Kidney epithelial cell (primary cell): ENCODE data around the gene SIGLEC12. TPM values are rescaled to one million over a fixed set of nuclear protein-coding genes. Genes with fewer than 3 reads are reported as not detected.
"Not testable (repeated sequence)": the region's sequence is repeated elsewhere in the genome, so short reads cannot be mapped to it uniquely, and the experiment has no call there.

Experiments used
- DNase-seq: peaks from one replicate; pipeline ENCODE4 v3.0.0-alpha.2; 2010; ENCODE audit warnings: low read depth
- H3K27me3 ChIP-seq: 2 replicates; pipeline ENCODE4 v1.6.0; 2011; ENCODE audit warnings: low read length; ENCODE audit not compliant: control insufficient read depth, insufficient read depth
- H3K36me3 ChIP-seq: 2 replicates; pipeline ENCODE4 v1.5.1; 2011; ENCODE audit warnings: low read length; ENCODE audit not compliant: control insufficient read depth, insufficient read depth
- H3K4me3 ChIP-seq: 2 replicates; pipeline ENCODE4 v1.5.1; 2011; ENCODE audit warnings: low read depth, mild to moderate bottlenecking, control low read depth, low read length
- CTCF ChIP-seq: IDR thresholded peaks from 2 replicates; pipeline ENCODE4 v1.5.1; 2011; ENCODE audit warnings: mild to moderate bottlenecking, moderate library complexity, low read length, control low read depth, inconsistent platforms; ENCODE audit not compliant: insufficient read depth, poor library complexity, severe bottlenecking
- total RNA-seq: library from RNA; depleted of rRNA; stranded (reverse); fragments of >200 nt; gene quantifications from 2 replicates; pipeline ENCODE4 v1.2.3, GENCODE V29; 2015

Gene SIGLEC12
- total RNA-seq, 1 donor from 2014 or later, result not detected

GRCh38 chr19:51457351-51458013, 44.1 kb downstream of the SIGLEC12 start:
- Histone ChIP-seq H3K4me3 (no peak overlapping the region), H3K27me3 (no peaks in the 10 kb centered on the region), H3K36me3 (no peaks in the 10 kb centered on the region)
- no peak for TF ChIP-seq CTCF
- no peak for DNase-seq

- Histone ChIP-seq H3K4me3 (no peak overlapping the region), H3K27me3 (no peaks in the 10 kb centered on the region), H3K36me3 (no peaks in the 10 kb centered on the region)
- no peak for TF ChIP-seq CTCF
- no peak for DNase-seq
These were observed 44.9 kb downstream of the SIGLEC12 start for GRCh38 chr19:51456541-51457290.

- Histone ChIP-seq H3K36me3 (no peaks in the 10 kb centered on the region), H3K27me3 (no peaks in the 10 kb centered on the region), H3K4me3 (no peak overlapping the region)
- TF ChIP-seq CTCF, result no peak
- no peak for DNase-seq
These were observed 50.8 kb downstream of the SIGLEC12 start for GRCh38 chr19:51450730-51451307.

GRCh38 chr19:51448411-51449016, 53.1 kb downstream of the SIGLEC12 start:
- no peaks in the 10 kb centered on the region for H3K36me3 ChIP-seq
- DNase-seq, result no peak
- H3K27me3 ChIP-seq, result no peaks in the 10 kb centered on the region
- H3K4me3 ChIP-seq, result no peak overlapping the region
- TF ChIP-seq CTCF, result no peak

GRCh38 chr19:51448011-51448410, 53.6 kb downstream of the SIGLEC12 start:
- no peak for DNase-seq
- no peaks in the 10 kb centered on the region for H3K36me3 ChIP-seq
- H3K27me3 ChIP-seq, result no peaks in the 10 kb centered on the region
- no peak for TF ChIP-seq CTCF
- H3K4me3 ChIP-seq, result no peak overlapping the region

- H3K4me3 ChIP-seq, H3K27me3 ChIP-seq, H3K36me3 ChIP-seq, DNase-seq: not testable (repeated sequence)
These were observed 54.1 kb downstream of the SIGLEC12 start for GRCh38 chr19:51447510-51447909.
